HG03064 (cell line): ENCODE data around the gene GTF3C5.
"Not testable (repeated sequence)": the region's sequence is repeated elsewhere in the genome, so short reads cannot be mapped to it uniquely, and the experiment has no call there.

Source experiments
- ATAC-seq: cut with Tn5 transposase; IDR thresholded peaks from one replicate; pipeline ENCODE4 v1.9.1; 2021; ENCODE audit warnings: low read depth; ENCODE audit not compliant: unreplicated experiment

Gene GTF3C5

GRCh38 chr9:132995121-132995420 lies 35.7 kb upstream of the GTF3C5 start:
- ATAC-seq = no peak

- no peak for ATAC-seq
These were observed 34.9 kb upstream of the GTF3C5 start for GRCh38 chr9:132995879-132996278.

GRCh38 chr9:132996526-132996925 lies 34.3 kb upstream of the GTF3C5 start:
- no peak for ATAC-seq

- no peak for ATAC-seq
These were observed 33.2 kb upstream of the GTF3C5 start for GRCh38 chr9:132997591-132997990.

- ATAC-seq = not testable (repeated sequence)
These were observed 32.6 kb upstream of the GTF3C5 start for GRCh38 chr9:132998221-132998620.

- no peak for ATAC-seq
These were observed 31.8 kb upstream of the GTF3C5 start for GRCh38 chr9:132998831-132999635.

- no peak for ATAC-seq
These were observed 28.4 kb upstream of the GTF3C5 start for GRCh38 chr9:133002147-133003070.

- no peak for ATAC-seq
These were observed 27.7 kb upstream of the GTF3C5 start for GRCh38 chr9:133003071-133003461.

GRCh38 chr9:133003671-133004090 lies 27.1 kb upstream of the GTF3C5 start:
- ATAC-seq = no peak

- ATAC-seq = no peak
These were observed 26.5 kb upstream of the GTF3C5 start for GRCh38 chr9:133004091-133004998.

- ATAC-seq = no peak
These were observed 25.6 kb upstream of the GTF3C5 start for GRCh38 chr9:133004999-133005760.

GRCh38 chr9:133005957-133006356 lies 24.8 kb upstream of the GTF3C5 start:
- ATAC-seq = no peak

GRCh38 chr9:133006731-133007352 lies 24.0 kb upstream of the GTF3C5 start:
- no peak for ATAC-seq

- ATAC-seq = no peak
These were observed 22.4 kb upstream of the GTF3C5 start for GRCh38 chr9:133008406-133008805.

- ATAC-seq = no peak
These were observed 22.0 kb upstream of the GTF3C5 start for GRCh38 chr9:133008824-133009223.

- ATAC-seq = no peak
These were observed 20.8 kb upstream of the GTF3C5 start for GRCh38 chr9:133009906-133010582.

- no peak for ATAC-seq
These were observed 16.1 kb upstream of the GTF3C5 start for GRCh38 chr9:133014696-133015095.

GRCh38 chr9:133023117-133023890 lies 7.5 kb upstream of the GTF3C5 start:
- no peak for ATAC-seq
